HCT116 (cell line): Measurements from ENCODE around the gene IL21. TPM values are rescaled to one million over a fixed set of nuclear protein-coding genes. Genes with fewer than 3 reads are reported as not detected.

Experiments
- ATAC-seq: fragments of 200-7000 bp; cut with Tn5 transposase; 2 replicates; pipeline ENCODE4 v1.9.1; 2020; ENCODE audit warnings: mild to moderate bottlenecking, moderate library complexity
- BruUV-seq: library from RNA; stranded (reverse); fragments of 400-500 nt; replicated peaks from 2 replicates; lab custom pipeline; 2021; lab: Mats Ljungman, UMichigan
- CTCF ChIA-PET: fragments of 300-600 bp; sonication (Branson Sonifier 250); formaldehyde crosslinking; loops from one replicate; lab custom pipeline; 2021; ENCODE audit warnings: antibody characterized with exemption; lab: Charles Lee
- POLR2A ChIA-PET: fragments of 300-600, 350-600 bp; sonication (Branson Sonifier 250); formaldehyde crosslinking; loops from one replicate; lab custom pipeline; 2021; ENCODE audit warnings: antibody characterized with exemption; lab: Charles Lee
- RAD21 ChIA-PET, 2 experiments: fragments of 300-600 bp; sonication (Branson Sonifier 250); formaldehyde crosslinking; loops; one replicate each; lab custom pipeline; 2023; ENCODE audit warnings: low total read pairs in 2 of 2; ENCODE audit not compliant: uncharacterized antibody in 2 of 2, unreplicated experiment in 2 of 2, low non-redundant PET in 1 of 2; lab: Charles Lee
- DNase-seq: peaks from one replicate; pipeline ENCODE4 v3.0.0-alpha.2; 2010; ENCODE audit warnings: low read depth, low spot score
- H2AFZ ChIP-seq: fragments of 200-600 bp; shearing (Covaris generic), sonication (generic); 2 replicates; pipeline ENCODE4 v1.6.1; 2017; ENCODE audit warnings: low read depth, mixed run types, mixed read lengths, antibody characterized with exemption, low read length; ENCODE audit not compliant: poor library complexity, severe bottlenecking
- H3K27ac ChIP-seq: 2 replicates; pipeline ENCODE4 v1.5.1; 2012; ENCODE audit warnings: low read depth, low read length
- H3K27me3 ChIP-seq: fragments of 200-600 bp; sonication (generic); 2 replicates; pipeline ENCODE4 v1.6.1; 2016; ENCODE audit warnings: mixed run types, low read length, mixed read lengths; ENCODE audit not compliant: insufficient read depth
- H3K36me3 ChIP-seq, 2 experiments: fragments of 200-500 bp in 1 of 2; fragments of 200-600 bp in 1 of 2; sonication (Bioruptor generic) in 1 of 2; sonication (generic) in 1 of 2; 2 replicates each; pipeline versions ENCODE4 v1.5.1 to v1.6.1; 2014 to 2016; ENCODE audit warnings: low read length in 2 of 2, inconsistent platforms in 1 of 2, mixed read lengths in 1 of 2, mixed run types in 1 of 2; ENCODE audit not compliant: insufficient read depth in 2 of 2, control insufficient read depth in 1 of 2
- H3K4me1 ChIP-seq, 2 experiments: fragments of 200-600 bp in 1 of 2; sonication (generic) in 1 of 2; 2 replicates each; pipeline versions ENCODE4 v1.5.1 to v1.6.1; 2012 to 2017; ENCODE audit warnings: low read length in 2 of 2, inconsistent platforms in 1 of 2, mild to moderate bottlenecking in 1 of 2, mixed read lengths in 1 of 2, mixed run types in 1 of 2, moderate library complexity in 1 of 2; ENCODE audit not compliant: insufficient read depth in 2 of 2, control insufficient read depth in 1 of 2
- H3K4me2 ChIP-seq: fragments of 200-600 bp; sonication (generic); 2 replicates; pipeline ENCODE4 v1.6.1; 2017; ENCODE audit warnings: mixed run types, low read length, mixed read lengths
- H3K4me3 ChIP-seq, 2 experiments: fragments of 200-600 bp in 1 of 2; sonication (generic) in 1 of 2; replicated peaks in 1 of 2; 2 replicates each; pipeline ENCODE4 v1.5.1; 2011 to 2016; ENCODE audit warnings: low read length in 2 of 2, control low read depth in 1 of 2, low read depth in 1 of 2, mild to moderate bottlenecking in 1 of 2, mixed read lengths in 1 of 2, mixed run types in 1 of 2
- H3K79me2 ChIP-seq: fragments of 200-600 bp; sonication (generic); 2 replicates; pipeline ENCODE4 v1.6.1; 2017; ENCODE audit warnings: mild to moderate bottlenecking, mixed run types, low read length, moderate library complexity, mixed read lengths; ENCODE audit not compliant: insufficient read depth
- H3K9ac ChIP-seq: fragments of 200-600 bp; sonication (generic); 2 replicates; pipeline ENCODE4 v1.6.1; 2016; ENCODE audit warnings: low read length, mixed read lengths
- H3K9me2 ChIP-seq: fragments of 200-600 bp; sonication (generic), shearing (Covaris generic); 2 replicates; pipeline ENCODE4 v1.6.1; 2017; ENCODE audit warnings: mixed run types, mild to moderate bottlenecking, moderate library complexity; ENCODE audit not compliant: insufficient read depth
- H3K9me3 ChIP-seq, 2 experiments: fragments of 200-500 bp in 1 of 2; fragments of 200-600 bp in 1 of 2; sonication (Bioruptor generic) in 1 of 2; sonication (generic) in 1 of 2; 2 replicates each; pipeline ENCODE4 v1.6.1; 2014 to 2017; ENCODE audit warnings: low read length in 2 of 2, mixed read lengths in 2 of 2, inconsistent platforms in 1 of 2, low read depth in 1 of 2, mild to moderate bottlenecking in 1 of 2, mixed run types in 1 of 2, moderate library complexity in 1 of 2; ENCODE audit not compliant: control insufficient read depth in 1 of 2, insufficient read depth in 1 of 2
- H4K20me1 ChIP-seq: fragments of 200-600 bp; sonication (generic), shearing (Covaris generic); 2 replicates; pipeline ENCODE4 v1.6.1; 2017; ENCODE audit warnings: mixed run types, mild to moderate bottlenecking, moderate library complexity; ENCODE audit not compliant: insufficient read depth
- ATF3 ChIP-seq: IDR thresholded peaks from 2 replicates; pipeline ENCODE4 v1.6.1; 2012
- CBX3 ChIP-seq: IDR thresholded peaks from 2 replicates; pipeline ENCODE4 v1.6.1; 2012; ENCODE audit warnings: low read depth
- CEBPB ChIP-seq: IDR thresholded peaks from 2 replicates; pipeline ENCODE4 v1.6.1; 2012; ENCODE audit warnings: low read depth
- EGR1 ChIP-seq: IDR thresholded peaks from 2 replicates; pipeline ENCODE4 v1.6.1; 2012; ENCODE audit warnings: low read depth
- ELF1 ChIP-seq: IDR thresholded peaks from 2 replicates; pipeline ENCODE4 v1.6.1; 2012; ENCODE audit warnings: low read depth, borderline replicate concordance
- EZH2 ChIP-seq: fragments of 200-600 bp; sonication (generic); IDR thresholded peaks from 2 replicates; pipeline ENCODE4 v1.6.1; 2017; ENCODE audit warnings: antibody characterized with exemption, mixed run types
- EZH2phosphoT487 ChIP-seq: fragments of 200-600 bp; IDR thresholded peaks from 2 replicates; pipeline ENCODE4 v1.6.1; 2018; ENCODE audit warnings: antibody characterized with exemption, borderline replicate concordance
- FOSL1 ChIP-seq: IDR thresholded peaks from 2 replicates; pipeline ENCODE4 v1.6.1; 2012; ENCODE audit warnings: low read depth
- JUND ChIP-seq: IDR thresholded peaks from 2 replicates; pipeline ENCODE4 v1.6.1; 2012
- MAX ChIP-seq: IDR thresholded peaks from 2 replicates; pipeline ENCODE4 v1.6.1; 2012
- POLR2A ChIP-seq: IDR thresholded peaks from 2 replicates; pipeline ENCODE4 v1.7.0; 2011; ENCODE audit warnings: borderline replicate concordance; ENCODE audit not compliant: insufficient read depth, insufficient read length; ENCODE audit errors: extremely low read depth
- POLR2AphosphoS5 ChIP-seq: IDR thresholded peaks from 2 replicates; pipeline ENCODE4 v1.6.1; 2011; ENCODE audit warnings: mild to moderate bottlenecking, low read depth, low read length, moderate library complexity
- RAD21 ChIP-seq: IDR thresholded peaks from 2 replicates; pipeline ENCODE4 v1.6.1; 2012; ENCODE audit warnings: low read depth, mild to moderate bottlenecking
- SIN3A ChIP-seq: IDR thresholded peaks from 2 replicates; pipeline ENCODE4 v1.6.1; 2012; ENCODE audit warnings: low read depth
- SP1 ChIP-seq: IDR thresholded peaks from 2 replicates; pipeline ENCODE4 v1.6.1; 2012; ENCODE audit warnings: low read depth
- SRF ChIP-seq: IDR thresholded peaks from 2 replicates; pipeline ENCODE4 v1.6.1; 2012; ENCODE audit warnings: low read depth
- YY1 ChIP-seq: IDR thresholded peaks from 2 replicates; pipeline ENCODE4 v1.6.1; 2011; ENCODE audit warnings: low read length, low read depth, moderate library complexity, mild to moderate bottlenecking; ENCODE audit not compliant: insufficient replicate concordance; ENCODE audit errors: extremely low read depth
- ZFX ChIP-seq: fragments of 450-650 bp; IDR thresholded peaks from 2 replicates; pipeline ENCODE4 v1.6.1; 2017
- ZNF274 ChIP-seq: fragments of 200-500 bp; sonication (Bioruptor generic); IDR thresholded peaks from 2 replicates; pipeline ENCODE4 v1.6.1; 2014; ENCODE audit warnings: mild to moderate bottlenecking, low read depth, low read length, inconsistent platforms
- intact Hi-C: fragments of 100-400 bp; cut with micrococcal nuclease; formaldehyde crosslinking; loops from 2 replicates; pipeline ENCODE4 v1.10.0; 2022
- total RNA-seq: library from RNA; stranded (reverse); gene quantifications from one replicate; pipeline ENCODE4 v1.2.1, GENCODE V29; 2021; ENCODE audit not compliant: unreplicated experiment

IL21 gene
- total RNA-seq, 1 experiment from 2014 or later = 0.12 TPM

DNA sequence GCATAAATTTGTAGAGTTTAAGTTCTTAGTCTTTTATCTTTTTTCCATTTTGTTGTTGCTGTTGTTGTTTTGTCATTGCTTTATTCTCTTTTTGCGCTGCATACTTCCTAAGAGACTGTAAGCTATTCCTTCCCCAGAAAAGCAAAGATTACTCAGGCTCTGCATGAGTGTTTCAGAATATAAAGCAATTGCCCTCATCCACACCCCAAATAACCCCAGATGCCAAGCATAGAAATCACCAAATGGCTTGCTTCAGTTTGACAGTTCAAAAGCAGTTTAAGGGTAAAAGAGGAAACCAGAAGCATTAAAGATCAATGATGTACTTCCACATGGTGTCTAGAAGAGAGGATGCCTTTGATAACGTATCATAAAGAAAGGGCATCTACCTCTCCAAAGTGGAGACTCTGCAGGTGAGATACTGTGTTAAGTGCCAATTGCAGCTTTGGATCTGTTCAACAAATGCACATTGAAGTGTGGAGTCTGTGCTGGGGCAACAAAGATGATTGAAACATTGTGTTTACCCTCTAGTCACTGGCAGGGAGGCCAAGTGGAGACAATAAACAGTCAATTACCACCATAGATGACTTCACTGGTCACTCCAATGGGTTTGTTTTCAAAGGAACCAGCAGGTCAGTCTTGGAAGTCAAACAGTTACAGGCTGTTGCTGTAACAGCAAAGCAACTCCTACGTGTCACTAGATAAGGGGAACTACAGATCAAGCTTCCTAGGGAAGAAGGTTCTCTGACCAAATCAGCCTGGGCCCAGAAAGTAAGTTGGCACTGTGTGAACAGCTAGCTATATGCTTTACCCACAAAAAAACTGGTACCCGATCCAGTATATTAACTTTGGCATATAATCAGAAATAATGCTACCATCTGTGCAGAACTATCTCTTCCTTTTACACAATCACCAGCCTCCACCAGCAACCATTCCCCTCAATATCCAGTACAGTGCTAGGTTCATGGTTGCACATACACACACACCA lies 40.6 kb upstream of the IL21 start:
- POLR2A ChIA-PET = interaction anchor here (0.6 kb wide), 1 partner anchor 8 kb away, joined by 3 read pairs; no protein-coding TSS in a partner anchor
- no peak overlapping the region for H3K4me2 ChIP-seq
- no peak overlapping the region for H3K27ac ChIP-seq
- CTCF ChIA-PET = no interaction called here
- no peaks in the 10 kb centered on the region for H3K79me2 ChIP-seq
- peaks cover 3 to 31% of the 10 kb centered on the region in 2 experiments; a peak in 3 of 4 replicates for H3K4me1 ChIP-seq
- ATAC-seq (no peak), DNase-seq (no peak)
- no peaks in the 10 kb centered on the region for H4K20me1 ChIP-seq
- H3K36me3 ChIP-seq = no peaks in the 10 kb centered on the region
- no peaks in the 10 kb centered on the region for H3K27me3 ChIP-seq
- H2AFZ ChIP-seq = no peak overlapping the region
- H3K9me2 ChIP-seq = no peaks in the 10 kb centered on the region
- TF ChIP-seq RAD21 (no peak), JUND (no peak), ZNF274 (no peak), POLR2AphosphoS5 (no peak), ATF3 (no peak), POLR2A (no peak), ELF1 (no peak), ZFX (no peak), SP1 (no peak), FOSL1 (no peak), EZH2phosphoT487 (no peak), SIN3A (no peak), CEBPB (no peak), MAX (no peak), EGR1 (no peak), YY1 (no peak), SRF (no peak), EZH2 (no peak), CBX3 (no peak)
- H3K4me3 ChIP-seq = no peak overlapping the region
- no peaks in the 10 kb centered on the region for H3K9me3 ChIP-seq
- RAD21 ChIA-PET = no interaction called here
- no TSS peak for BruUV-seq
- intact Hi-C loops = no loop called here
- no peak overlapping the region for H3K9ac ChIP-seq
